Measurements from ENCODE around the gene NT5E.
A peak's percentile ranks its signal among the peaks of the same experiment; 100 is the strongest.
"Not testable (repeated sequence)": the region's sequence is repeated elsewhere in the genome, so short reads cannot be mapped to it uniquely, and the experiment has no call there.

NT5E gene

DNA sequence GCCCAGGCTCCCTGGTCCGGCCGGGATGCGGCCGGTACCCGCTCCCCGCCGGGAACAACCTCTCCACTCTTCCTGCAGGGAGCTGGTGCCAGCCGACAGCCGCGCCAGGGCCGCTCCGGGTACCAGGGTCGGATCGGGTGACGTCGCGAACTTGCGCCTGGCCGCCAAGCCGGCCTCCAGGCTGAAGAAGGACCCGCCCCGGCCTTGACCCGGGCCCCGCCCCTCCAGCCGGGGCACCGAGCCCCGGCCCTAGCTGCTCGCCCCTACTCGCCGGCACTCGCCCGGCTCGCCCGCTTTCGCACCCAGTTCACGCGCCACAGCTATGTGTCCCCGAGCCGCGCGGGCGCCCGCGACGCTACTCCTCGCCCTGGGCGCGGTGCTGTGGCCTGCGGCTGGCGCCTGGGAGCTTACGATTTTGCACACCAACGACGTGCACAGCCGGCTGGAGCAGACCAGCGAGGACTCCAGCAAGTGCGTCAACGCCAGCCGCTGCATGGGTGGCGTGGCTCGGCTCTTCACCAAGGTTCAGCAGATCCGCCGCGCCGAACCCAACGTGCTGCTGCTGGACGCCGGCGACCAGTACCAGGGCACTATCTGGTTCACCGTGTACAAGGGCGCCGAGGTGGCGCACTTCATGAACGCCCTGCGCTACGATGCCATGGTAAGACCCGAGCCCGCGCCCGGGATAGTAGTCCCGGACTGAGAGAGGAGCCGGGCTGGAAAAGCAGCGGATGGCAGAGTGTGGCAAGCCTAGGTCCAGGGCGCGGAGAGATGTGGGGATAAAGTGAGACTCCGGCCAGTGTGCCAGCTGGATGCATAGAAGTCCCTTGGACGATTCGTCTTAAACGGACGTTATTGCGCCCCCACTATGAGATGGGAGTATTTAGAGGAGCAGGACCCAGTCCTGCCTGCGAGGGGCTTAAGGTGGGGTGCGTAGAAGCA, at the start of gene NT5E:
Gene NT5E (plus strand): TSS at position 266 of the 942 bp plus-strand sequence. CDS start 57 bp downstream, at position 323.
- DNase-seq, result peak; percentile 19

DNA sequence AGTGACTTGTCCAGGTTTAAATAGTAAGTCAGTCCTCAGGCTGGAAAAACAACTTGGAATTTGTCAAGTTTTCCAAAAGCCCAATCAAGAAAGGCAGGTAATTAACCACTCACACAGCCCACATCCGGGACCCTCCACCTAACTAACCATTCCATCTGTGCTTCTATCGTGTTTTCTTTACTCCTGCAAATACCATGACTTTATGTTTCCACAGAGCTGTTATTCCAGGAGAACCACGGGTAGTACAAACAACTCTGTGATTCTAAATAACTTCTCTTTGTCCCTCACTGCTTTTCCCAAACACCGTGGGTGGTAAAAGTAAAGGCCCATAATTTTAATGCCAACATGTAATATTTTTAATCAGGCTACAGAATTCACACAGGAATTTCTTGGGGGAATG, 49.6 kb upstream of the NT5E start:
- no peak for DNase-seq

DNA sequence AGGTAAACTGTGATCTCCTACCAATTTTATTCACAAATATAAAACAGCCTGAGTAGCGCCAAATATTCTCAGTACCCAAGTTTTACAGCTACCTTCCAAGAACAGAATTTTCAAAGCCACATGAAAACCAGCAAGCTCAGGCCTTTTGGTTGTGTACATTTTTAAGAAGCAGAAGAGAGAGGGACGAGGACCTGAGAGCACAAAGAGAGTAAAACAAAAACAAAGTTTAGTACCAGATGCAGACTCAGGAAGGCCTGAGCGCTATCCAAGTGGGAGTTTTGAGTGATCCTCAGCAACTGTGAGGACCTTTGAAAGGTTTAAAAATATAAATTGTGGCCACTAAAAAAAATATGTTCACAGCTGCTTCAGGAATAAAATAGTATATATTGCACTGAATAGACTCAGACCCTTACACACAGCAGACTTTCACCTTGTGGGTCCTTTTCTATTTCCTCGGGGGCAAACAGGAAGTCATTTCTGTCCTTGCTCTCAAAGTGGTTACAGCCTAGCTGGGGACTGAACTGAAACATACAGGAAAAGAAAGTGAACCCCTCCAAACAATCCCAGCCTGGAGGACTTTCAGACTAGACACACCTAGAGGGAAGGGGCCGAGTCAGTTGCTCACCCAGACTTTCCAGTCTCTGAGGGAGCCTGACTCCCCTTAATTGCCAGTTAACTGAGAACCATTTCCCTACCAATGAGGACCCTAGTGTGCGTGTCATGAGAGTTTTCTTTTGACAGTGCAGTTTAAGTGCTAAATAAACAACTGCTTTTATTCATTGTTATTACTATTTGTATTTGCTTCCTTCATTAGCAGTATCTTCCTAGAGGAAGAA, 48.5 kb upstream of the NT5E start:
- no peak for DNase-seq

DNA sequence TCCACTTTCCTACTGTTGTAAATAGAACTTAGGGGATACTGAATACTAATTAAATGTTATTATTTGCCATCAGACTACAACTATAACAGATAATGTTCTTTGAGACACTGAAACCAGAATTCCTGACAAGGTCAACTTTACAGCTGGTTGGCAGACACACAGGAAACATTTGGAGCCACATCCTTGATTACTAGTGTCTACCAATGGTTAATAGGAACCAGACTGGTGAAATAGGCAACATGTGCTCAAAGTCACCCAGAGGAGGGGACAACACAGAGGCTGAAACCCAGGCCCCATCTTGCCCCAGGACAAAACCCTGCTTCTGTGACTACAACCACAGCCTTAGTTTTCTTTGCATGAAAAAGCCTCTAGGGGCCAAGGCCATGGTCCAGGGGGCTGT, 47.8 kb upstream of the NT5E start:
- DNase-seq, result no peak

DNA sequence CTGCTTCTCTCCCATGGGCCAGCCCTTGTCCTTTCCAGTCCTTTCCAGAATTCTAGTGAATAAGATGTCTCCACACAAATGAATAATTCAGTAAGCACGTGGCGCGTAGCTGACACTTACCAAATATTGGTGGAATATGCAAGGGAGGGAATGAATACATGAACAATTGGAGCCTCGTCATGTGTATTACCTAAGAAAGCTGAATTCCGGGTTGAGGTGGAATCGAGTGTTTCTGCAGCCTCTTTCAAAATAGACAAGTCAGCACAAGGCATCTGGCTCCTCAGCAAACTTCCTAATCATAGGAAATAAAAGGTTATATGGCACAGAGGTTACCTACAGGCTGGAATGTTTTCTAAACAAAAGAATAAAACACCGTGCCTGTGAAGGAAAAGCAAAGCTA, 47.0 kb upstream of the NT5E start:
- no peak for DNase-seq

DNA sequence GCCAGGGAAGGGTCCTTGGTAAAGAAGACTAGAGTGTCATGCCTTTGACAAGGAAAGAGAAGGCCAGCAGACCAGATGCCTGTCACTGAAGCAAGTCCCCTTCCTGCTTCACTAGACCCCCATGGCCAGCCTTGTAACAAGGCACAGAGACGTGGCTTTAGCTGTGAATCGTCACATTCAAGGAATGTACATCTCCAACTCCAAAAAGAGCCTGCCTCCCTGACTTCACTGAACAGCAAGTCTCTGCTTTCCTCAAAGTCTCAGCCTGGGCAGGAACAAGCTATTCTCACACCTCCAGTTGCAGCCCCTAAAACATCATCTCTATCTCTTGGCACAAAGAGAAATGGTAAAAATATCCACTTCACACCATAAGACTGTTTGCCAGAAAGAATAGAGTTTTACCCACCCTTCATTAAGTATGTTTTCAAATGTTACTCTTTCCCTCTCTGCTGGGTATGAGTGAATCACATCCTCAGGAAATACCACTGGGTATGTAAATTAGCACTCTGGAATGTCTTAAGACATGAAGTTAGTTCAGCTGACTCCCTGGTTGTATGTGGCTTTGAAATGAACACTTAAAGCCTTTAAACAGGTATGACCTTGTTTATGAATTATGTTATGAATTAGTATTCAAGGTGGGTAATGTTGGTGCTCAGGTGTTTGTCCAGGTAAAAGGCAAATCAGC, 46.4 kb upstream of the NT5E start:
- DNase-seq, result no peak

DNA sequence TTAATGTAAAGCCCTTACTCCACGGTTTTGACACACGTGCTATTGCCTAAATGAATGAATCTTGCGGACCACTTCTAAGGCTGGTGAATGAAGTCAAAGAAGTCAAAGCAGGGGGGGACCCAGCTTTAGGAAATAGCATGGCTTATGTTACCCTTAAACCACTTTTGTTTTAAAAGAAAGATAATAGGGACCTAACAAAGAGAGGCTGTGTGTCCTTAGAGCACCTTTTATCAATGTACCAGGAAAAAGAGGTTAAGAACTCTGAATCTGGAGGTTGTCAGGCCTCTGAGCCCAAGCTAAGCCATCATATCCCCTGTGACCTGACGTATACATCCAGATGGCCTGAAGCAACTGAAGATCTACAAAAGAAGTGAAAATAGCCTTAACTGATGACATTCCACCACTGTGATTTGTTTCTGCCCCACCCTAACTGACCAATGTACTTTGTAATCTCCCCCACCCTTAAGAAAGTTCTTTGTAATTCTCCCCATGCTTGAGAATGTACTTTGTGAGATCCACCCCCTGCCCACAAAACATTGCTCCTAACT, 45.8 kb upstream of the NT5E start:
- DNase-seq, result not testable (repeated sequence)

DNA sequence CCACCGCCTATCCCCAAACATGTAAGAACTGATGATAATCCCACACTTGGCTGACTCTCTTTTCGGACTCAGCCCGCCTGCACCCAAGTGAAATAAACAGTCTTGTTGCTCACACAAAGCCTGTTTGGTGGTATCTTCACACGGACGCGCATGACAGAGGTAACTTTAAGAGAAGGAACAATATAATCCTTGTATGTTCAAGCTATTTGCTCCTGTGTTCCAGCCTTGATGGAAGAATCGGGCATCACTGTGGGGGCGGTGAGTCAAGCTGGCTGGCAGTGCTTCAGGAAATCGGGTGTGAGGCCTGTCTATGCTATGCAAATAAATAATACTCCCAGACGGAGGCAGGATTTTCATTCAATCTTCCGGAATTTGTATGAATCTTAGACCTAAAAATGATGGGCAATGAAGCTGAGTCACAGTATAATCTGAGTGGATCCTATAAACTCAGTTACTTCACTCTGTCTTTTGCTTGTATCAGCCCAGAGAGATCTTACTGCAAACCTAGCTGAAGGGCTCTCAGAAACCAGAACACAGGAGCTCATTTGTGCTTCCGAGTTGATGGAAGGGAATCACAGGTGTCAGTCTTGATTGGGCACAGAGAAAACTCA, 45.2 kb upstream of the NT5E start:
- no peak for DNase-seq

DNA sequence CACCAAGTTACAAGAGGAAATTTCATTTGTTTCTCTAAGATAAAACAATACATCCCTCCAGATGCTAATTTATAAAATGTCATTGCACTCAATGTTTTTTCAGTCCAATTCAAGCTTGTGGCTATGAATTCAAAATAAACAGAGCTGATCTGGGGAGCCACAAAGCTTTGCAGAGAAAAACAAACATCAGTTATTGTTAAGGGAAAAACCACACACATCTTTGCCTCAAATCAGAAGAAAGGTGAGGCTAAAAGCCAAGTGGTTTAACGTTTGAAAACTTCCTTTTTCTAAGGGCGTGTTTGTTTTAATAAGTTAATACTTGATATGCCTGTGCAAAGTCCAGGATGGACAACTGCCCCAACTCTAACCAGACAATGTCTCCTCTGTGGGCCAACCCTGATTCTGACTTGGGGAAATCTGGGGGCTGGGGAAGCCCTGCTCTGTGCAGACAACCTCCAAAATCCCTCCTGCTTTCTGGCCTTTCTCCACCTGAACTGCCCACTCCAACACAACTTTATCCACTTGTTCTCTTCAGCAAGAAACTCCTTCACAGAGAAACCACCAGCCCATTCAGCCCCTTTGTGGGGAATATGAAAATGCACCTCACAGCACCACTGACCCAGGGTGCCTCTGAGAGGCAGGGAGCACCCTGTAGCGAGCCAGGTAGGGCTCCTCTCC, 44.6 kb upstream of the NT5E start:
- DNase-seq, result no peak

DNA sequence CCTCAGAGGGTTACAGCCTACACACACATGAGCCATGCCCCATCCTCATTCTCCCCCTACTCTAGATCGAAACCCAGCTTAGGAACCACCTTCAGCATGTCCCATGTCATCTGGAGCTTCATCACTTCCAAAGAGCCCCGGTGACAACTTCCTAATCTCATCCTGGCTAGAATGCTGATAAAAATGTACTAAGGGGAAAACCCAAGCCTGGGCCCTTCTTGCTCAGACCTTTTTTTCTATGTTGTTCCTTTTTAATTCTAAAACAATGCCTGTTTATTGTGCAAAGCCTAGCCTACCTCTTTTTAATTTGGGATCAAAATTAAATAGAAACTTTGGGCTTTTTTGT, 44.1 kb upstream of the NT5E start:
- DNase-seq, result no peak

DNA sequence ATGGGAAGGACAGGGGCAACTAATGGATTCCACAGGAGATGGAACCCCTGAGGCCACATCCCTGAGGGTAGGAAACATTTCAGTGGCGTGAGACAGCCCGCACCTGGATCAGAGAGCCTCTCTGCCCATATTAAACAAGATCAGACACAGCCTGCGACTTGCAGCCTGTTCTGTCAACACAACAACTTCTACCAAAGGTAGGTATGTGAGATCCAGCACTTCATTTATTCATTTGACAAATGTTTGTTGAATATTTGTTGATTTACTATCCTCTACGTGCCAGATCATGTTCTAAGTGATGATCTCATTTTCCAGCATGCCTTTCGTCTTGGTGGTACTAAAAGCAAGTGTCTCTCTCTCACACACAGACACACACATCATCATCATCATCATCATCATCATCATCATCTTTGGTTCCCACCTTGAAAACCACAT, 43.2 kb upstream of the NT5E start:
- DNase-seq, result no peak

DNA sequence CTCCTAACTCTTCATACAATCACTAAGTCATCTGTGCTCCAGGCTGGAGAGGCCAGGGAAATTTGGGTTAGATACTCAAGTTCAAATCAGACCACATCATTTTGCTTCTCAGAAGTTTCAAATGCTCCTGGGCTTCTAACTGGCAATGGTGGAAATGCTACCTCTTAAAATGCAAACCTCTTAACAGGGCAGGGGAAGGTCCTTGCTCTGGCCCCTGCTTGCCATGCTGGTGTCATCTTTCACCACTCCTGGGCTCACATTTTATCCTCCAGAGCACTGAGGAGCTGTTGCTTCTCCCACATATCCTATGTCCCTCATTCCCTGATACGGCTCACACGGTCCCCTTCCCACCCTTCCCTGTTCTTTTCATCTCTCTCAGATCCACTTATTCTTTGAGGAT, 41.8 kb upstream of the NT5E start:
- DNase-seq, result no peak

DNA sequence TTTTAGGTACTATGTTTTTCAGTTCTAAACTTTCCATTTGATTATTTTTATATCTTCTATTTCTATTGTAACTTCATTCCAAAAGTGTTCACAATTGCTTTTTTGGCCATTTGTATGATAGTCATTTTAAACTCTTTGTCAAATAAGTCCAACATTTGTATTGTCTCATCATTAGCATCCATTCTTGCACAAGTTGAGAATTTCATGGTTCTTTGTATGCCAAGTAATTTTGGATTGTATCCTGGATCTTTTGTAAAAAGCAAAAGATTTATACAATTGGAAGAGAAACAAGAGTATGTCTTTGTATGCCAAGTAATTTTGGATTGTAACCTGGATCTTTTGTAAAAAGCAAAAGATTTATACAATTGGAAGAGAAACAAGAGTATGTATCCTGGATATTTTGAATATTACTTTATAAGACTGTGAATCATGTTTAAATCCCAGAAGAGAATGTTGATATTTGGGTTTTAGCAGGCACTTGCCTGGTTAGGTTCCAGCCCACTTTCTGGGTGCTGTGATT, 36.9 kb upstream of the NT5E start:
- no peak for DNase-seq

DNA sequence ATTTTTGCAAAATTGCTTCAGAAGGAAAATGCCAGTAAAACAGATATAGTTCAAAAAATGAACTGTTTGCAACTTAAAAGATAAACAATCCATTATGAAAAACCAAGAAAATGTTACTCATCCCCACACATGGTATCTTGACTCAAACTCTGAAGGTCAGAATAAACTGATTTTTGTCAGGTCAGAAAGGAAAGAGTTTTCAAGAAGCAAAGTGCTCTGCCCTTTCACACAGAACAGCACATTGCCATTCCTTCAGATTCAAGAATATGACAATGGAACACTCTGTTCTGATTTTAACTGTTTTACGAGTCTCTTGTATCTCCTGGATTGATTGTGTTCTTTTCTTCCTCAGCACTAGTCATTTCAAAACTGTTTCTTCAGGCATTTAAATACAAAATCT, 33.8 kb upstream of the NT5E start:
- DNase-seq, result no peak

DNA sequence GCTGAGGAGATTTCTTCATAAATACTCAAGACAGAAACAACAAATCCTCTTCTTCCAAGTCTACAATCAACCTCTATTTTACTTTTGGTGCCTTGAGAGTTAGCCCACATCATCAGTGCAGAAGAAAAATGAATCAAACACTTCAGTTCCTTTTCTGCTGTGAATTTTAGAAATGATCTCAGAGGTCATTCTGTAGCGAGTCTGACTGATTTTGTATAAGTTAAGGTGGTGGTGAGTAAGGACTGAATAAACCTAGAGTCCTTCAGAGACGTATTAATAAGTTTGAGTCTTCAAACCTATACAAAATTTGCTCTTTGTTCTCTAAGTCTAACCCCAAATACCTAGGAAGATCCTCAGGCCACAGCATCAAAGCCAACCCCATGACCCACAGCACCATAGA, 33.1 kb upstream of the NT5E start:
- no peak for DNase-seq

DNA sequence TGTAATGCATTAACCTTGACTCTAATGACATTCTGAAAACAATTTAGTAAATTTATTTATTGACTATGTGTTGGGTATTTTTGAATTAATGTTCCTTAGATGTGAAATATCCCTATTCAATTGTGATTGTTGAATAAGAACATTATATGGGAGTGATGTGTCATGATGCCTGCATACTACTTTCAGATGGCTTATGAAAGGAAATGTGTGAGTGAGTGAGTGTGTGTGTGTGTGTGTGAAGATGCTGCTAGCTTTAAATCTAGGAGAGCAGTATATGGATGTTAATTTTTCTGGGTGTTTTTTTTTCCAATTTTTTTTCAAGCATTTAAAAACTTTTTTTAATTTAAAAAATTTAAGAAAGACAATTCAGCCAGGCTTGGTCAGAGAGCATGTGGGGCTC, 32.5 kb upstream of the NT5E start:
- no peak for DNase-seq

DNA sequence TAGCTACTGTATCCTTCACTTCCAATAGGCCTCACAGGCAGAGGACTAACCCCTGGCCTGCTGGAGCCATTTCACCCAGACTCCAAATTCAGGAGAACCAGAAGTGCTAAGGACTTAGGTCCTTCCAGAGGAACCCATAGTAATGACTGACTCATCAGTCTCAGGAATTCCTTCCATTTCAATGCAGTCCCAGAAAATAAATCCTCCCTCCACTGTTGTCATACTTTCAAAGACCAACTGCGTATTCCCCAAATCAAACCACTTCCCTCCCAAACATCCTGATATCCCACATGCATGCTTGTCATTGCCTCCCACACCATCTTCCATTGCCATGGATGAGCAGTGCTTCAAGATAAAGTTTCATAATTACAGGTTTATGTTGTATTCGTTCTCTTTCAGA, 31.8 kb upstream of the NT5E start:
- no peak for DNase-seq

DNA sequence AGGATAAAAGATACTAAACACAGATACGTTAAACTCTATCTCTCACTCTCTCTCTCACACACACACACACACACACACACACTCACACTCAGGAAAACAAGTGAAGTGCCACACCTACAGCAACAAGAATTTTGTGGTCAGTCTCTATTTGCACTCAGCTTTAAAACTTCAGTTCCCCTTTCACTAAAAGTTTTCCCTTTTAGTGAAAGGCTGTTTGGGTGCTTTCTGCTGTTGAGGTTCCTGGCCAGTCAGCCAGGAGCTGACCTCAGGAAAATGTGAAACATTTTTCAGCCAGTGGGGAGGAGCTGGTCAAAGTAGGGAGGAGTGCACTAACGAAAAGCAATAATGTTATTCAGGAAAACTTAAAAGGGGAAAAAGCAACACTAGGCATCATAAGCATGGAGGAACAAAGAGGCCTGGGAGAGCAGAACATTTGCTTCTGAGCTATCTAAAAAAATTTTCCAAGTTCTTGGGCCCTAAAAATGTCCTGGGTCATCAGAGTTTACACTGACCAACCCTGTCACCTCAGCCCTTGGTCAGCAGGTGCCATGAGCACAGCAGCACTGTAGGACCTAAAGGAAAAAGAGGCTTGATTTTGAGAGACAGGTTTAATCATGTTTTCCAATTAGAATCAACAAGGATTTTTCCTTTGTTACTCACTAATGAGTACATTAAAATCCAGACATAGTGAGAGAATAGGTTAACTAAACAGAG, 30.7 kb upstream of the NT5E start:
- no peak for DNase-seq

DNA sequence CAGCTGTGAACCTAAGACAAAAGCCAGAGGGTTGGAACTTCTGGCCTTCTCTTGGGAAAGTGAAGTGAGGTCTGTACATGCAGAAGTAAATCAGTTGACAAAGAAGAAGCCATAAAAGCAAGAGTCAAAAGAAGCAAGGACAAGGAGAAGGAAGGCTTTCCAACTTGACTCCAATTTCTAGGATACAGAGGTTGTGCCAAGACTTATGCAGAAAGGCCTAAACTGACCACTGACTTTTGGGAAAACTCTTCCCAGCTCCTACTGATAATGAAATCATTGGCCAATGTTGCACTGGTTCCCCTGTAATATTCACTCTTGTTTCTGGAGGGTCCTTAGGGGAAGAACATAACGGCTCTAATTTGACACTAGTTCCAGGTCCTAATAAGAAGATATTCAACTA, 29.3 kb upstream of the NT5E start:
- no peak for DNase-seq

DNA sequence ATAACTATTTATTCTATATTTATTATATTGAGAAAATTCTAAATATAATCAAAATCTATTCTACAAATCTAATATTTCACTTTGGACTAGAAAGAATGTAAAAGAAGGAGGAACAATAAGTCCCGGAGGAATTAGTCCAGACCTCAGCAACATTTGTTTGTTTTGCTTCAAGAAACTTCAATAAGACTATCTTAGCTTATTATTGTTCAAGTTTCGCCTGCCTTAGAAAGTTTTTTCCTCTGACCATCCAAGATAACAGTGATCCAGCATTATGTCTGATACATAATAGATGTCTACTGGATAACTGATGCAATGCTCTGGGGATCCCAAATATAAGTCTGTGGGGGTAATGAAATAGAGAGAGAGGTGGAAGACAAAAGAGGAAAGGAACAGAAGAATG, 28.7 kb upstream of the NT5E start:
- DNase-seq, result no peak

DNA sequence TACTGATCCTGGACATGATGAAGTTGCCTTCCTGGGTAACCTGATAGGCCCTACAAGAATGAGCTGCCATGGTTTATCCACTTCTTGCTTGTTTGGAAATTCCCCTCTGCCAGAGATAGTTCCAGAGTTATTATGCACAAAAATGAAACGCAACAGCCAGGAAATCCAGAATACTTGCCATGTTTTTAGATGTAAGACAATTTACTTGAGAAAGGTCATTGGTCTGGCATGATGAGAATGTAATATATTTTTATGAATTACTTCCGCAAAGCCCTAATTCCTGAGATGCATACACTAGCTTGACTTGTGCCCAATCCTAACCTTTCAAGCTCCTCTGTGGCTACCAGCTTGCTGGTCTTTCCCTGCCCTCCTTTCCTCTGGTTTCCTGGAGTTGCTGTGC, 27.9 kb upstream of the NT5E start:
- DNase-seq, result no peak

Data from CD4-positive, alpha-beta T cell treated with Interleukin-21 for 1 hour (primary cell).